ENCODE results near the gene KCNIP2.

The KCNIP2 gene

GRCh38 chr10:101777619-101778145 is 65.9 kb downstream of the KCNIP2 start:
- Histone ChIP-seq H3K9ac (ENCODE audit: low read length) (no peak overlapping the region), H3K4me1 (ENCODE audit: low read length) (peaks cover 36% of the 10 kb centered on the region), H2AFZ (ENCODE audit: low read depth, low read length) (no peak overlapping the region), H3K27me3 (ENCODE audit: low read depth, low read length) (no peaks in the 10 kb centered on the region), H3K9me3 (ENCODE audit: insufficient read depth, low read length) (no peaks in the 10 kb centered on the region), H3K36me3 (replicated peaks; ENCODE audit: low read depth, low read length) (no peaks in the 10 kb centered on the region), H3K79me2 (ENCODE audit: low read length) (peaks cover 12% of the 10 kb centered on the region), H3K27ac (ENCODE audit: low read length) (no peak overlapping the region), H3K4me2 (ENCODE audit: low read length) (no peak overlapping the region), H3K4me3 (ENCODE audit: low read length) (no peak overlapping the region), H4K20me1 (ENCODE audit: insufficient read depth, low read length) (0 out of 2 replicates have a peak, but pooled peaks cover 3% of the 10 kb centered on the region)
- TF ChIP-seq, protein P1, sequence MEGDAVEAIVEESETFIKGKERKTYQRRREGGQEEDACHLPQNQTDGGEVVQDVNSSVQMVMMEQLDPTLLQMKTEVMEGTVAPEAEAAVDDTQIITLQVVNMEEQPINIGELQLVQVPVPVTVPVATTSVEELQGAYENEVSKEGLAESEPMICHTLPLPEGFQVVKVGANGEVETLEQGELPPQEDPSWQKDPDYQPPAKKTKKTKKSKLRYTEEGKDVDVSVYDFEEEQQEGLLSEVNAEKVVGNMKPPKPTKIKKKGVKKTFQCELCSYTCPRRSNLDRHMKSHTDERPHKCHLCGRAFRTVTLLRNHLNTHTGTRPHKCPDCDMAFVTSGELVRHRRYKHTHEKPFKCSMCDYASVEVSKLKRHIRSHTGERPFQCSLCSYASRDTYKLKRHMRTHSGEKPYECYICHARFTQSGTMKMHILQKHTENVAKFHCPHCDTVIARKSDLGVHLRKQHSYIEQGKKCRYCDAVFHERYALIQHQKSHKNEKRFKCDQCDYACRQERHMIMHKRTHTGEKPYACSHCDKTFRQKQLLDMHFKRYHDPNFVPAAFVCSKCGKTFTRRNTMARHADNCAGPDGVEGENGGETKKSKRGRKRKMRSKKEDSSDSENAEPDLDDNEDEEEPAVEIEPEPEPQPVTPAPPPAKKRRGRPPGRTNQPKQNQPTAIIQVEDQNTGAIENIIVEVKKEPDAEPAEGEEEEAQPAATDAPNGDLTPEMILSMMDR (IDR thresholded peaks at IDR 0.05; ENCODE audit: low read depth, low read length) = no peak
- no peak for TF ChIP-seq EZH2phosphoT487 (IDR thresholded peaks at IDR 0.05; ENCODE audit: low read depth)

DNA sequence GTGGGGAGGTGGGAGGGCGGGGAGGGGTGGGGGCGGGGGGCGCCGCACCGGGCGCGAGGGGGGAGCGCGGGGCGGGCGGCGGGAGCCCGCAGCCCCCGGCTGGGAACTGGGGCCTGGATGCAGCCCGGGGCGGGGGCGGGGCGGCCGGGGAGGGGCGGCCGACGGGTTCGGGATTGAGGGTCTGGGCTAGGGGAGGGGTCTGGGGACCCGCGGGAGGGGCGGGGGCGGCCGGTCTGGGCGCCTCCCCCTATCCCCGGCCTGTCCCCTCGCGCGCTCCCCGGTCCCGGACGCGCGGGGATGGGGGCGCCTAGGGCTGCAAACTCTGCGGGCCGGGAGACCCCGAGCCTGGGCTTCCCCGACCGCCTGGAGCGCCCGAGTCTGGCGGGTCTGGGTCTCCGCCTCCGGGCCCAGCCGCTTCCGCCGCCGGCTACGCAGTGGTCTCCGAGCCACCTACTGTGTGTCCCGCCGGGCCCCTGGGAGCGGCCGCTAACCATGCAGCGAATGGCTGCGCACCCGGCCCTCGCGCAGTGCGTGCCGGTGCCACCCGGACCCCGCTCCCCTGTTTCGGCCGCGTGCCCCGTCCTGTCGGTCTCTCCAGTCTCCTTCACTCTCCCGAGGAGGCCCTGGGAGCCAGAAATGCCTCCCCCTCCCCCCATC is 67.3 kb downstream of the KCNIP2 start:
- H3K36me3 ChIP-seq (replicated peaks; ENCODE audit: low read depth, low read length) = no peaks in the 10 kb centered on the region
- no peak overlapping the region for H3K9ac ChIP-seq (ENCODE audit: low read length)
- H3K27ac ChIP-seq (ENCODE audit: low read length) = no peak overlapping the region
- peaks cover 27% of the 10 kb centered on the region for H3K4me1 ChIP-seq (ENCODE audit: low read length)
- H3K27me3 ChIP-seq (ENCODE audit: low read depth, low read length) = no peaks in the 10 kb centered on the region
- 0 out of 2 replicates have a peak, but pooled peaks cover 3% of the 10 kb centered on the region for H4K20me1 ChIP-seq (ENCODE audit: insufficient read depth, low read length)
- no peaks in the 10 kb centered on the region for H3K9me3 ChIP-seq (ENCODE audit: insufficient read depth, low read length)
- no peak overlapping the region for H3K4me3 ChIP-seq (ENCODE audit: low read length)
- H3K79me2 ChIP-seq (ENCODE audit: low read length) = no peaks in the 10 kb centered on the region
- TF ChIP-seq, protein P1 (IDR thresholded peaks at IDR 0.05; ENCODE audit: low read depth, low read length) = no peak
- no peak for TF ChIP-seq EZH2phosphoT487 (IDR thresholded peaks at IDR 0.05; ENCODE audit: low read depth)
- no peak overlapping the region for H2AFZ ChIP-seq (ENCODE audit: low read depth, low read length)
- H3K4me2 ChIP-seq (ENCODE audit: low read length) = no peak overlapping the region

Data from OCI-LY3 (cell line).